HUES64 (cell line): ENCODE results near the gene ZXDC.

Source experiments
- H3K27ac ChIP-seq: 2 replicates; pipeline ENCODE4 v1.7.0; 2013; ENCODE audit warnings: low read depth, low read length, inconsistent platforms
- H3K27me3 ChIP-seq: 2 replicates; pipeline ENCODE4 v1.6.1; 2013; ENCODE audit warnings: mild to moderate bottlenecking, low read length; ENCODE audit not compliant: insufficient read depth
- H3K36me3 ChIP-seq: 2 replicates; pipeline ENCODE4 v1.6.1; 2013; ENCODE audit warnings: mild to moderate bottlenecking, low read length; ENCODE audit not compliant: insufficient read depth
- H3K4me1 ChIP-seq: 2 replicates; pipeline ENCODE4 v1.6.1; 2013; ENCODE audit warnings: mild to moderate bottlenecking, low read length, moderate library complexity; ENCODE audit not compliant: insufficient read depth
- H3K4me3 ChIP-seq: 2 replicates; pipeline ENCODE4 v1.5.1; 2013; ENCODE audit warnings: mild to moderate bottlenecking, low read length, moderate library complexity
- H3K9ac ChIP-seq: 2 replicates; pipeline ENCODE4 v1.6.1; 2013; ENCODE audit warnings: mild to moderate bottlenecking, low read depth, low read length
- H3K9me3 ChIP-seq: 2 replicates; pipeline ENCODE4 v1.6.1; 2013; ENCODE audit warnings: low read depth, low read length; ENCODE audit not compliant: insufficient read depth
- WGBS: fragments of 150-250, 120-280 bp; methylation state at CpG from one replicate; pipeline ENCODE4 v1.1.7; 2013; ENCODE audit warnings: missing lambda C conversion rate; 5-methylcytosine and 5-hydroxymethylcytosine counted together

Gene ZXDC

GRCh38 chr3:126517291-126517951 is 41.7 kb upstream of the ZXDC start, which contains the start of gene UROC1:
Gene UROC1, minus strand, starts transcription at chr3:126517773. Its CDS starts 54 bp downstream, at chr3:126517719.
- 93% methylated on average over 16 of the region's 16 CpGs for WGBS
- Histone ChIP-seq H3K36me3 (no peaks in the 10 kb centered on the region), H3K27ac (no peak within 1 kb of the TSS), H3K4me1 (no peaks in the 10 kb centered on the region), H3K4me3 (no peak within 1 kb of the TSS), H3K9me3 (no peaks in the 10 kb centered on the region), H3K27me3 (peaks cover 1% of the 10 kb centered on the region), H3K9ac (no peak within 1 kb of the TSS)

GRCh38 chr3:126516936-126517290 is 41.2 kb upstream of the ZXDC start:
- 94% methylated on average over 9 of the region's 9 CpGs for WGBS
- Histone ChIP-seq H3K4me1 (no peaks in the 10 kb centered on the region), H3K9ac (no peak overlapping the region)

GRCh38 chr3:126516152-126516935 is 40.7 kb upstream of the ZXDC start:
- WGBS = 93% methylated on average over 4 of the region's 6 CpGs
- no peaks in the 10 kb centered on the region for H3K36me3 ChIP-seq
- no peak overlapping the region for H3K9ac ChIP-seq
- no peak overlapping the region for H3K27ac ChIP-seq
- no peak overlapping the region for H3K4me3 ChIP-seq
- H3K9me3 ChIP-seq = no peaks in the 10 kb centered on the region
- no peaks in the 10 kb centered on the region for H3K4me1 ChIP-seq
- no peaks in the 10 kb centered on the region for H3K27me3 ChIP-seq

More at GRCh38 chr3:126516936-126517290, 41.2 kb upstream of the ZXDC start:
- no peak overlapping the region for H3K27ac ChIP-seq
- H3K36me3 ChIP-seq = no peaks in the 10 kb centered on the region
- H3K9me3 ChIP-seq = no peaks in the 10 kb centered on the region
- H3K4me3 ChIP-seq = no peak overlapping the region
- H3K27me3 ChIP-seq = no peaks in the 10 kb centered on the region

- Histone ChIP-seq H3K4me1 (no peaks in the 10 kb centered on the region), H3K9me3 (no peaks in the 10 kb centered on the region), H3K9ac (no peak overlapping the region), H3K36me3 (no peaks in the 10 kb centered on the region), H3K27me3 (no peaks in the 10 kb centered on the region), H3K4me3 (no peak overlapping the region), H3K27ac (no peak overlapping the region)
- WGBS = 91% methylated on average over 8 of the region's 8 CpGs
Measured at GRCh38 chr3:126515066-126515706, 39.5 kb upstream of the ZXDC start.

- H3K36me3 ChIP-seq = no peaks in the 10 kb centered on the region
- no peaks in the 10 kb centered on the region for H3K4me1 ChIP-seq
- H3K27me3 ChIP-seq = no peaks in the 10 kb centered on the region
- 88% methylated on average over 11 of the region's 11 CpGs for WGBS
- no peak overlapping the region for H3K9ac ChIP-seq
- H3K27ac ChIP-seq = no peak overlapping the region
- no peak overlapping the region for H3K4me3 ChIP-seq
- no peaks in the 10 kb centered on the region for H3K9me3 ChIP-seq
Measured at GRCh38 chr3:126514161-126514560, 38.5 kb upstream of the ZXDC start.

GRCh38 chr3:126512916-126513650 is 37.4 kb upstream of the ZXDC start:
- Histone ChIP-seq H3K36me3 (no peaks in the 10 kb centered on the region), H3K4me3 (no peak overlapping the region), H3K9ac (no peak overlapping the region), H3K9me3 (no peaks in the 10 kb centered on the region), H3K4me1 (no peaks in the 10 kb centered on the region), H3K27me3 (no peaks in the 10 kb centered on the region), H3K27ac (no peak overlapping the region)
- 90% methylated on average over 12 of the region's 12 CpGs for WGBS

GRCh38 chr3:126512026-126512425 is 36.3 kb upstream of the ZXDC start:
- H3K36me3 ChIP-seq = no peaks in the 10 kb centered on the region
- no peak overlapping the region for H3K27ac ChIP-seq
- H3K9ac ChIP-seq = no peak overlapping the region
- no peaks in the 10 kb centered on the region for H3K4me1 ChIP-seq
- no peak overlapping the region for H3K4me3 ChIP-seq
- no peaks in the 10 kb centered on the region for H3K9me3 ChIP-seq
- no peaks in the 10 kb centered on the region for H3K27me3 ChIP-seq
- WGBS = 90% methylated on average over 7 of the region's 7 CpGs

- 81% methylated on average over 6 of the region's 7 CpGs for WGBS
- Histone ChIP-seq H3K4me1 (no peaks in the 10 kb centered on the region), H3K27ac (no peak overlapping the region), H3K36me3 (no peaks in the 10 kb centered on the region), H3K4me3 (no peak overlapping the region), H3K9ac (no peak overlapping the region), H3K27me3 (no peaks in the 10 kb centered on the region), H3K9me3 (no peaks in the 10 kb centered on the region)
Measured at GRCh38 chr3:126511291-126511690, 35.6 kb upstream of the ZXDC start.

GRCh38 chr3:126510308-126510910 is 34.7 kb upstream of the ZXDC start:
- Histone ChIP-seq H3K9me3 (no peaks in the 10 kb centered on the region), H3K27me3 (no peaks in the 10 kb centered on the region), H3K27ac (no peak overlapping the region), H3K4me1 (no peaks in the 10 kb centered on the region), H3K36me3 (no peaks in the 10 kb centered on the region), H3K9ac (no peak overlapping the region), H3K4me3 (no peak overlapping the region)
- WGBS = 91% methylated on average over 22 of the region's 22 CpGs

- Histone ChIP-seq H3K36me3 (no peaks in the 10 kb centered on the region), H3K27me3 (no peaks in the 10 kb centered on the region)
- WGBS = 89% methylated on average over 18 of the region's 18 CpGs
Measured at GRCh38 chr3:126509597-126510307, 34.1 kb upstream of the ZXDC start.

More at GRCh38 chr3:126509597-126510307, 34.1 kb upstream of the ZXDC start:
- Histone ChIP-seq H3K27ac (no peak overlapping the region), H3K4me1 (no peaks in the 10 kb centered on the region), H3K9ac (no peak overlapping the region), H3K9me3 (no peaks in the 10 kb centered on the region), H3K4me3 (no peak overlapping the region)
